CD4-positive, alpha-beta T cell treated with Interferon gamma for 1 hour (primary cell): ENCODE data around the gene ATP2B2.
A peak's percentile ranks its signal among the peaks of the same experiment; 100 is the strongest.
"Not testable (repeated sequence)": the region's sequence is repeated elsewhere in the genome, so short reads cannot be mapped to it uniquely, and the experiment has no call there.

Experiments
- DNase-seq: peaks from one replicate; pipeline ENCODE4 v3.0.0-alpha.2; 2020

ATP2B2 gene

GRCh38 chr3:10317311-10317960, 187.9 kb downstream of the ATP2B2 start:
- no peak for DNase-seq

GRCh38 chr3:10315771-10316344, 189.5 kb downstream of the ATP2B2 start:
- no peak for DNase-seq

GRCh38 chr3:10315101-10315500, 190.3 kb downstream of the ATP2B2 start:
- DNase-seq = no peak

- no peak for DNase-seq
These were observed 192.5 kb downstream of the ATP2B2 start for GRCh38 chr3:10312861-10313260.

DNA sequence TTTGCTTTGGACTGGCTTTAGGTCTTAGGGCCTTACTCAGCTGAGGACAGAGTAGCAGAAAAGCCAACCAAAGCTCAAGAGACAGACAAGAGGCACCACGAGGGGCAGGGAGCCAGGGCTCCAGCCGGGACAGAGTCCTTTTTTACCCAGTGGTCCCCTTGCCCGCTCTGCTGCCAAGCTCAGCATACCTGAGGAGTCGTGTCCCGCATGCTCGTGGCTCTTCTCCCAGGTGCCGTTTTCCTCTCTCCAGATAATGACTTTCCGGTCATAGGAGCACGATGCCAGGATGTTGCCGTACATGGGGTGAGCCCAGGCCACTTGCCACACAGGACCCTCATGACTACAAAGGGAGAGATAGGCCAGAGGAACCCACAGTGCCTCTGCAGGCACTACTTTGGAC, 193.0 kb downstream of the ATP2B2 start:
- no peak for DNase-seq

GRCh38 chr3:10311710-10312109, 193.7 kb downstream of the ATP2B2 start:
- no peak for DNase-seq

- no peak for DNase-seq
These were observed 194.8 kb downstream of the ATP2B2 start for GRCh38 chr3:10310578-10310977.

DNA sequence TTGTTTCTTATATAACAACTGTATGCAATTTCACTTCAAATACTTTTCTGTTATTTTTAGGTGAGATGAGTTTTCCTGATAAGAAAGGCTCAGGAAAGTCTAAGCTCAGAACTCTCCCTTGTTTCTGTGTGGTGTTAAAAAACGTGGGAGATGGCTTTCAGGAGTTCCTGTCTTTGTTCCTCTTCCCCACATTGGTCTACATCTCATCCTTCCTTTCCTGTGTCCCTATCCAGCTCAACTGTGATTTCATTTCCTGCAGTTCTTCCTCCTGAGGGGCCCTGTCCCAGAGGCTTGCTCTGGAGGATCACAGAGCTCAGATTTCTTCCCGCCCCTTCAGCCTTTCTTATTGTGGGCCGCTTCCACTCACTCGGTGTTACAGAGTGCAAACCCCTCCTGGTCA, 195.7 kb downstream of the ATP2B2 start:
- no peak for DNase-seq

- no peak for DNase-seq
These were observed 196.7 kb downstream of the ATP2B2 start for GRCh38 chr3:10308678-10309077.

DNA sequence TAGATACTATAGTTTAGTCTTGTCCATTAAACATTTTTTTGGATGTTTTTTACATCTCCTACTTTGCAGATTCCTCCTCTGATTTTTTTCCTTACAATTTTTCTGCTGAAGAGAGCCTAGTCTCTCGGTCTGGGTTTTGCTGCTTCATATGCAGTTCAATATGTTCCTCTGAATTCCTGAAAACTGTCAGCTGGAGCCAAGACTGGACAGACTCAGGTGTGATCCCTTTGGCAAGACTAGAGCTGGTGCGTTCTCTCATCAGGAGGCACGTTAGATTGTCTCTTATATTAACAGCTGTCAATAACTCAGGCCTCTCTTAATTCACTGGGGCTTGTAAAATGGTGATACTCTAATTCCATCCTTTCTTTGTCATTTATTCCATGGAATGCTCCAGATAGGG, 199.2 kb downstream of the ATP2B2 start:
- no peak for DNase-seq

GRCh38 chr3:10305331-10305902, 200.0 kb downstream of the ATP2B2 start:
- no peak for DNase-seq

GRCh38 chr3:10304905-10305304, 200.5 kb downstream of the ATP2B2 start:
- DNase-seq = no peak

DNA sequence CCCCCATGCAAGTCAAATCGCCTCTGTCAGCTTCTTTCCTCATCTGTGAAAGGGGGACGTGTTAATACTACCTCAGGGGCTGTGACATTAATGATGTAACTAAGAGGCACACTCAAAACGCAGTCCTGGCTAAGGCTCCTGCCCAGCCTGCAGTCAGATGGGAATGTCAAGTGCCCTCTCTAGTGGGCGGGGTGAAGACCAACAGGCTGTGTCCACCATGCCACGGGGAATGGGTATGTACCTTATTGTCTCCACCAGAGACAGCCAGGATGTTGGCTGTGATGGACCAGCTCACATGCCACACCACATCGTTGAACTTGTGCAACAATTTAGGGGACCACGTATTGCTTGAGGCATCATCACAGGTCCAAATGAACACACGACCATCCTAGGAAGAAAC, 201.6 kb downstream of the ATP2B2 start:
- DNase-seq = no peak

GRCh38 chr3:10303105-10303504, 202.3 kb downstream of the ATP2B2 start:
- no peak for DNase-seq

DNA sequence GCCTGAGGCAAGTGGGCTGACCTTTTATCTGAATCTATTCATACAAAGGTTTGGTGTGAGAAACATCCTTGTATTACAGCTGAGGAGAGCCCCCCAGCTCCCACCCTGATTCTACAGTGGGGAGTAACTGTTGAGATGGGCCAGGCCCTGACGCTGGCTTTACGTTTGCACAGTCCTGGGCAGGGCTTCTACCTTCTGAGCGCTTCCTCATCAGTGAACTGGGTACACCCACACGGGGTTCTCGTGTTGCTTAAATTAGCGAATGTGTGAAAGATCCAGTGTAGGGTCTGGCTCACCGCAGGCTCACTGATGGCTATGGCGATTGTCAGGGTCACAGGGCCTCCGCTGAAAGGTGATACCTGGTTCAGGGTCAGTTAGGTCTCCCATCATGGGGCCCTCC, 205.3 kb downstream of the ATP2B2 start:
- DNase-seq = no peak

GRCh38 chr3:10299679-10300078, 205.7 kb downstream of the ATP2B2 start:
- no peak for DNase-seq

DNA sequence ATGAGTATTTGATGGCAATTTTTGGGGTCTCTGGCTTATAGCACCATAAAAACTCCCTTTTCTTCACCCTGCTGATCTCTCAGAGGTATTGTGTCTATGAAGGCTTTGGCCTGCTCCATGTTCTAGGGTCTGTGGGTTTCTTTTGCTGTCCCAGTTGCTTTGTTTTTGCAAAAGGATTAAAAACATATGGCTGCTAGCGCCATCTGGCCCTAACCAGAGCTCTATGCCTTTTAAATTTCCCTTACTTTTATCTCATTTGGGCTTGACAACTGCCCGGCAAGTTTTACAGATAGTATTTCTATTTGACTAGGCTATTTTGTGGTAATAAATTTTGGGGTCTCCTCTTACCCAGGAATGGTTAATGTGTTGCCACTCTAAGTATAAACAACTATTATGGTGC, 206.2 kb downstream of the ATP2B2 start:
- DNase-seq = no peak

- not testable (repeated sequence) for DNase-seq
These were observed 207.3 kb downstream of the ATP2B2 start for GRCh38 chr3:10298064-10298463.

GRCh38 chr3:10294030-10294586, 211.3 kb downstream of the ATP2B2 start:
- no peak for DNase-seq

DNA sequence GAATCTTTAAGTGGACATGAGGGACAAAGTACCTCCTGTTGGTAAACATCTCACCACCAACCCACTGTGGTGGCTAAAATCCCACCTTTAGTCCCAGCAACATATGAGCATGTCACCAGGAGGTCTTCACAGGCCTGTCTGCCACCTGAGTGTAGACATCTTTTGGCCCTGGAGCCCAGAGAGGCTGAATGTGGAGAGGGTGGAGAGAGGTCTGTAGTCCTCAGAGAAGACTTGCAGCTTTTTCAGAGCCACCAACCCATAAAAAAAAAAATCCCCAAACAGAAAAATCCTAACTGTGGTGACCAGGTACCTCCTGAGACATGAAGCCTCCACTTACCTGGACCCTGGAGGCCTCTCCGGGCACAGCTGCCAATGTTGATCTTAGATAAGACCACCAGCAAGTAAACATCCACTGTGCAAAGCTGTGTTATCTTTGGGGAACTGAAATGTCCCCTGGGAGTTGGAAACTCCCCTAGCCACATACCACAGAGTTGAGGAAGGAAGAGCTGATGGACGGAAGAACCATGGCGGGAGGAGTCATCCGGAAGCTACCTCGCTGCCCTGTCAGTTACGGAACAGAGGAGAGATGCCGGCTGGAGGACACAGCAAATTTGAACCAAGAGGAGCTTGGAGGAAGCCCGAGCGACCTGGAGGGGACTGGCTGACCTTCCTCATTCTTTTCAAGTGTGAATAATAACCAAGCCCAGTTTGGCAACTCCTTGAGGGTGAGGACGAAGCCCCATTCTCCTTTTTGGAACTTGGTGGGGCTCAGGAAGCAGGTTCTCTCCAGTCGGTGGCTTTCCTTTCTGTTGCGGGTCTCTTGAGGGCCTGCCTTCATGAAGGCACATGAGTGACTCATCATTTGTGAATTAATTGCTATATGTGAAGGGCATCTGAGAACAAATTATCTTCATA, 212.6 kb downstream of the ATP2B2 start, which contains the start of gene GHRL:
Gene GHRL (minus strand): TSS at position 443 of the 915 bp plus-strand sequence. CDS start 2,767 bp downstream, outside the sequence.
- DNase-seq = peak; percentile 66

DNA sequence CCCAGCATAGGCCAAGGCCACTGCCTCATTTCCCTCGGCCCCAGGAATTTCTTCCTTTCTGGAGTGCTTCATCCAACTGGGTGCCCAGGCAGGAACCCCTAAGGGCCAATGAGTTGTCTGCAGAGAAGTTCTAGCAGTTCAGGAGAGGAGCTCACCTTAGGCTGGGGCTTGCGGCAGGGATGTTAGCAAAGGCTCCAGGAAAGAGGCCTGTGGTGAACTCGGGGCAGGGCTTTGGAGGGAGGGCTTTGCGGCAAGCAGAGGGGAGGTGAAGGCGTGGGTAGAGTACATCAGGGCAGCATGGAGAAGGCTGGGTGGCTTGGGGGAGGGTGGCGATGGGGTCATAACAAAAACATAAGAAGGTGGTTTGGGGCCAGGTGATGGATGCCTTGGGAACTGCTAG, 213.7 kb downstream of the ATP2B2 start:
- DNase-seq = no peak

DNA sequence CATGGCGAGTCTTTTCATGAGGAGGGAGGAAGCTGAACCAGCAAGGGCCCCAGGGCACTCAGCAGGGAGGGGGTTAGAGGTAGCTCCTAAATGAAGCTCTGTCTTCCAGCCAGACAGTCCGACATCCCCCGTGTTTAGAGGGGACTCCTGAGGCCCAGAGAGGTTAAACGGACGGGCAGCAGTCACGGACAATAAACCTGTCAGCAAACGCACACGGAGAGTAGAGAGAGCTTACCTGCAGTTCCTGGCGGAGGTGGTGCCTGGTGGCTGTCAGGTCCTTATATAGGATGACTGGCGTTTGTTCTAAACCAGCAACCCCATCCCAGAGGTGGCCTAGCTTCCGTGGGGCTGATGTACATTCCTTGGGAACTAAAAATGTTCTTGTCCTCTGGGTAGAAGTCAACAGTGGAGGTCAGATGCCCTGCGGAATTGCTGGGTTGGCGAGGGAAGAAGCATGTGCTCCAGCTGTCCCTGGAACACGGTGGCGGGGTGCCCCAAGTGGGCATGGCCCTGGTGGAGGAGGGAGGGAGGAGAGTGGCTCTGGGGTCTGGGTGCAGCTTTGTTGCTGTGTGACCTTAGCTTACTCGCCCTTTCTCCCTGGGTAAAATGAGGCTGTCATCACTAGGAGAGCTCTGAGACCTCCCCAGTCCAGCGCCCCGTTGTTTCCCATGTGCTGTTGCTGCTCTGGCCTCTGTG, 214.8 kb downstream of the ATP2B2 start:
- DNase-seq = no peak
